GM21447 (cell line): ENCODE results near the gene DLGAP1.
"Not testable (repeated sequence)": the region's sequence is repeated elsewhere in the genome, so short reads cannot be mapped to it uniquely, and the experiment has no call there.

Experiments used
- ATAC-seq: cut with Tn5 transposase; IDR thresholded peaks from one replicate; pipeline ENCODE4 v1.9.1; 2021; ENCODE audit not compliant: unreplicated experiment

Gene DLGAP1

GRCh38 chr18:3597409-3598357 lies 857.4 kb downstream of the DLGAP1 start:
- no peak for ATAC-seq

- peak; percentile 27 for ATAC-seq
Measured at GRCh38 chr18:3596637-3597384, 858.3 kb downstream of the DLGAP1 start.

GRCh38 chr18:3596324-3596636 lies 858.8 kb downstream of the DLGAP1 start:
- no peak for ATAC-seq

GRCh38 chr18:3595369-3596273 lies 859.5 kb downstream of the DLGAP1 start:
- peak; percentile 51 for ATAC-seq

GRCh38 chr18:3594760-3595368 lies 860.2 kb downstream of the DLGAP1 start:
- ATAC-seq = no peak

GRCh38 chr18:3593904-3594759 lies 861.0 kb downstream of the DLGAP1 start:
- peak; percentile 70 for ATAC-seq

GRCh38 chr18:3593381-3593903 lies 861.7 kb downstream of the DLGAP1 start:
- peak; percentile 3 for ATAC-seq

- ATAC-seq = no peak
Measured at GRCh38 chr18:3592864-3593263, 862.2 kb downstream of the DLGAP1 start.

GRCh38 chr18:3590096-3590630 lies 864.9 kb downstream of the DLGAP1 start:
- ATAC-seq = no peak

- peak; percentile 1 for ATAC-seq
Measured at GRCh38 chr18:3585656-3586509, 869.2 kb downstream of the DLGAP1 start.

GRCh38 chr18:3584897-3585460 lies 870.1 kb downstream of the DLGAP1 start:
- ATAC-seq = no peak

GRCh38 chr18:3584266-3584861 lies 870.7 kb downstream of the DLGAP1 start:
- ATAC-seq = no peak

- ATAC-seq = no peak
Measured at GRCh38 chr18:3583873-3584247, 871.2 kb downstream of the DLGAP1 start.

- ATAC-seq = not testable (repeated sequence)
Measured at GRCh38 chr18:3583106-3583872, 871.8 kb downstream of the DLGAP1 start.

- no peak for ATAC-seq
Measured at GRCh38 chr18:3581890-3582289, 873.2 kb downstream of the DLGAP1 start.

- not testable (repeated sequence) for ATAC-seq
Measured at GRCh38 chr18:3580523-3581025, 874.5 kb downstream of the DLGAP1 start.

GRCh38 chr18:3579701-3580100 lies 875.4 kb downstream of the DLGAP1 start:
- no peak for ATAC-seq
